Skin epidermis (tissue), 12 donors: ENCODE data around the gene COG5.

Source experiments
- H3K27ac ChIP-seq, 21 experiments: fragments of 200-600 bp; sonication (generic) in 11 of 21; one replicate each; pipeline ENCODE4 v1.5.0; 2020; ENCODE audit warnings: mild to moderate bottlenecking in 3 of 21, inconsistent platforms in 2 of 21, moderate library complexity in 2 of 21
- H3K4me3 ChIP-seq, 7 experiments: fragments of 200-600 bp; sonication (generic) in 2 of 7; one replicate each; pipeline ENCODE4 v1.5.0; 2020; ENCODE audit warnings: inconsistent platforms in 2 of 7, mild to moderate bottlenecking in 2 of 7, moderate library complexity in 1 of 7

The COG5 gene

GRCh38 chr7:107528461-107528860, 35.3 kb downstream of the COG5 start:
- H3K4me3 ChIP-seq = no peak overlapping the region
- no peak overlapping the region for H3K27ac ChIP-seq

- H3K4me3 ChIP-seq = no peak overlapping the region
- no peak overlapping the region for H3K27ac ChIP-seq
These were observed 36.5 kb downstream of the COG5 start for GRCh38 chr7:107527196-107527595.

- H3K4me3 ChIP-seq = no peak overlapping the region
These were observed 37.0 kb downstream of the COG5 start for GRCh38 chr7:107526672-107527071.

GRCh38 chr7:107506674-107507339, 56.9 kb downstream of the COG5 start:
- Histone ChIP-seq H3K4me3 (no peak overlapping the region), H3K27ac (peak overlapping the region in 6 of 21 experiments; percentile 2 to 52 (median 27))

More at GRCh38 chr7:107526672-107527071, 37.0 kb downstream of the COG5 start:
- H3K27ac ChIP-seq = no peak overlapping the region

GRCh38 chr7:107505997-107506673, 57.6 kb downstream of the COG5 start:
- Histone ChIP-seq H3K4me3 (no peak overlapping the region), H3K27ac (peak overlapping the region in 5 of 21 experiments; percentile 21 to 52 (median 31))

- Histone ChIP-seq H3K27ac (peak overlapping the region in 1 of 21 experiments; percentile 52), H3K4me3 (no peak overlapping the region)
These were observed 58.4 kb downstream of the COG5 start for GRCh38 chr7:107505362-107505761.

- no peak overlapping the region for H3K4me3 ChIP-seq
- H3K27ac ChIP-seq = no peak overlapping the region
These were observed 60.0 kb downstream of the COG5 start for GRCh38 chr7:107503687-107504086.

- Histone ChIP-seq H3K27ac (no peak overlapping the region), H3K4me3 (no peak overlapping the region)
These were observed 60.9 kb downstream of the COG5 start for GRCh38 chr7:107502797-107503196.

GRCh38 chr7:107502154-107502553, 61.6 kb downstream of the COG5 start:
- Histone ChIP-seq H3K27ac (no peak overlapping the region), H3K4me3 (no peak overlapping the region)

GRCh38 chr7:107501593-107501992, 62.1 kb downstream of the COG5 start:
- no peak overlapping the region for H3K27ac ChIP-seq

GRCh38 chr7:107499731-107500130, 64.0 kb downstream of the COG5 start:
- Histone ChIP-seq H3K27ac (no peak overlapping the region), H3K4me3 (no peak overlapping the region)

More at GRCh38 chr7:107501593-107501992, 62.1 kb downstream of the COG5 start:
- no peak overlapping the region for H3K4me3 ChIP-seq

- H3K27ac ChIP-seq = no peak overlapping the region
These were observed 68.2 kb downstream of the COG5 start for GRCh38 chr7:107495516-107495915.

GRCh38 chr7:107494884-107495283, 68.8 kb downstream of the COG5 start:
- Histone ChIP-seq H3K27ac (no peak overlapping the region), H3K4me3 (no peak overlapping the region)

More at GRCh38 chr7:107495516-107495915, 68.2 kb downstream of the COG5 start:
- no peak overlapping the region for H3K4me3 ChIP-seq

GRCh38 chr7:107494315-107494751, 69.4 kb downstream of the COG5 start:
- Histone ChIP-seq H3K27ac (no peak overlapping the region), H3K4me3 (no peak overlapping the region)

- no peak overlapping the region for H3K4me3 ChIP-seq
- no peak overlapping the region for H3K27ac ChIP-seq
These were observed 70.8 kb downstream of the COG5 start for GRCh38 chr7:107492875-107493274.

GRCh38 chr7:107486041-107486440, 77.7 kb downstream of the COG5 start:
- Histone ChIP-seq H3K4me3 (no peak overlapping the region), H3K27ac (no peak overlapping the region)

GRCh38 chr7:107482571-107482970, 81.1 kb downstream of the COG5 start:
- no peak overlapping the region for H3K4me3 ChIP-seq
- no peak overlapping the region for H3K27ac ChIP-seq

- no peak overlapping the region for H3K4me3 ChIP-seq
- H3K27ac ChIP-seq = no peak overlapping the region
These were observed 82.8 kb downstream of the COG5 start for GRCh38 chr7:107480932-107481331.

- Histone ChIP-seq H3K4me3 (no peak overlapping the region), H3K27ac (no peak overlapping the region)
These were observed 84.4 kb downstream of the COG5 start for GRCh38 chr7:107479303-107479702.

- H3K27ac ChIP-seq = no peak overlapping the region
- no peak overlapping the region for H3K4me3 ChIP-seq
These were observed 89.6 kb downstream of the COG5 start for GRCh38 chr7:107474104-107474521.

- no peak overlapping the region for H3K27ac ChIP-seq
- no peak overlapping the region for H3K4me3 ChIP-seq
These were observed 91.6 kb downstream of the COG5 start for GRCh38 chr7:107472116-107472515.
